ENCODE measurements around the gene RUNDC1.

DNA sequence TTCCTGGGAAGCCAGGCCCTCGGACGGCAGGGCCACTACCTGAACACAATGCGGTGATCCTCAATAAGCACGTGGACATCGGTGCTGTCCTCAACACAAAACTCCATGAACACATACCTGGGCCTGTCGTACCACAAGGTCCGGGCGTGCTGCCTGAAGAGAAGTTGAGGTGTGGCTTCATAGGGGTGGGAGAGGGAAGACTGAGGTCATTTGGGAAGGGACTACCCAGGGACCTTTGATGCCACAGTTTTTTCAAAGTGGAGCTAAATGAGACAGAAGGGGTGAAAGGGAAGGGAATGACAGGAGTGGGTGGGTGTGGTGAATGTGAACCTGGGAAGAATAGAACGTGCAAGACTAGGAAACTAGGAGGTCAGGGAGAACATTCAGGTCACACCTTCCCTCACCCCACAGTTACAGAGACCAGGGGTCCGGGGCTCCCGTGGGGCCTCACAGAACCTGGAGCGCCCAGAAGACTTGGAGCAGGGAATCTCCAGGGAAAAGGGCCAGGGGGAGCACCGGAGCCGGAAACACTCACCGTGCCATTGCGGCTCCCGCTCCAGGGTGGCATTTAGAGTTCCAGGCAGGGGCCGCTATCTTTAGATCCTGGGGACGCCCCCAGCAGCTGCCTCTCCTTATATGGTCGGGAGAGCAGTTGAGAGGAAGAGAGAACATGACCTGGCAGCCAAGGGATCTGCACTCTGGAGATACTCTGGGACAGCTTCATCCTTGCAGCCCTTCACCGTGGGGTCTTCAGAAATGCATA, 673 bp upstream of the RUNDC1 start, which contains the start of gene PTGES3L:
- TF ChIP-seq, protein P1, sequence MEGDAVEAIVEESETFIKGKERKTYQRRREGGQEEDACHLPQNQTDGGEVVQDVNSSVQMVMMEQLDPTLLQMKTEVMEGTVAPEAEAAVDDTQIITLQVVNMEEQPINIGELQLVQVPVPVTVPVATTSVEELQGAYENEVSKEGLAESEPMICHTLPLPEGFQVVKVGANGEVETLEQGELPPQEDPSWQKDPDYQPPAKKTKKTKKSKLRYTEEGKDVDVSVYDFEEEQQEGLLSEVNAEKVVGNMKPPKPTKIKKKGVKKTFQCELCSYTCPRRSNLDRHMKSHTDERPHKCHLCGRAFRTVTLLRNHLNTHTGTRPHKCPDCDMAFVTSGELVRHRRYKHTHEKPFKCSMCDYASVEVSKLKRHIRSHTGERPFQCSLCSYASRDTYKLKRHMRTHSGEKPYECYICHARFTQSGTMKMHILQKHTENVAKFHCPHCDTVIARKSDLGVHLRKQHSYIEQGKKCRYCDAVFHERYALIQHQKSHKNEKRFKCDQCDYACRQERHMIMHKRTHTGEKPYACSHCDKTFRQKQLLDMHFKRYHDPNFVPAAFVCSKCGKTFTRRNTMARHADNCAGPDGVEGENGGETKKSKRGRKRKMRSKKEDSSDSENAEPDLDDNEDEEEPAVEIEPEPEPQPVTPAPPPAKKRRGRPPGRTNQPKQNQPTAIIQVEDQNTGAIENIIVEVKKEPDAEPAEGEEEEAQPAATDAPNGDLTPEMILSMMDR (IDR thresholded peaks at IDR 0.05): no peak
- TF ChIP-seq POLR2A (IDR thresholded peaks at IDR 0.05): no peak

Data from lower leg skin (tissue), 3 donors.